Neural progenitor cell (in vitro differentiated cells): ENCODE measurements around the gene MOV10L1. TPM values are rescaled to one million over a fixed set of nuclear protein-coding genes. Genes with fewer than 3 reads are reported as not detected.

Experiments used
- DNase-seq: peaks from one replicate; pipeline ENCODE4 v3.0.0-alpha.2; 2016; ENCODE audit warnings: low spot score
- H2AFZ ChIP-seq: fragments of 200-600 bp; sonication (generic); replicated peaks from 2 replicates; pipeline ENCODE4 v1.6.1; 2016; ENCODE audit warnings: antibody characterized with exemption
- H3F3A ChIP-seq: fragments of 200-600 bp; sonication (generic); 2 replicates; pipeline ENCODE4 v1.6.1; 2016; ENCODE audit warnings: antibody characterized with exemption, low read depth
- H3K27ac ChIP-seq: fragments of 200-600 bp; sonication (generic); 2 replicates; pipeline ENCODE4 v1.5.1; 2016; ENCODE audit warnings: mild to moderate bottlenecking
- H3K27me3 ChIP-seq: fragments of 200-600 bp; sonication (generic); 2 replicates; pipeline ENCODE4 v1.6.1; 2016; ENCODE audit warnings: mild to moderate bottlenecking, moderate library complexity
- H3K36me3 ChIP-seq: fragments of 200-600 bp; sonication (generic); 2 replicates; pipeline ENCODE4 v1.5.1; 2016
- H3K4me1 ChIP-seq: fragments of 200-600 bp; sonication (generic); 2 replicates; pipeline ENCODE4 v1.6.1; 2016; ENCODE audit warnings: mixed run types
- H3K4me2 ChIP-seq: fragments of 200-600 bp; sonication (generic); 2 replicates; pipeline ENCODE4 v1.6.1; 2016
- H3K4me3 ChIP-seq: fragments of 200-600 bp; sonication (generic); 2 replicates; pipeline ENCODE4 v1.5.1; 2016
- H3K79me2 ChIP-seq: fragments of 200-600 bp; sonication (generic); 2 replicates; pipeline ENCODE4 v1.6.1; 2016; ENCODE audit warnings: low read depth
- H3K9ac ChIP-seq: fragments of 200-600 bp; sonication (generic); 2 replicates; pipeline ENCODE4 v1.6.1; 2016
- H3K9me3 ChIP-seq: fragments of 200-600 bp; sonication (generic); 2 replicates; pipeline ENCODE4 v1.5.1; 2016; ENCODE audit warnings: low read depth
- H4K20me1 ChIP-seq: fragments of 200-600 bp; sonication (generic); 2 replicates; pipeline ENCODE4 v1.6.1; 2016; ENCODE audit warnings: low read depth
- H3K27ac Mint-ChIP-seq: 3 replicates; pipeline ENCODE4 v1.8.0; 2021; ENCODE audit warnings: mixed read lengths
- H3K27me3 Mint-ChIP-seq: 2 replicates; pipeline ENCODE4 v1.8.0; 2022; ENCODE audit warnings: low read depth, mild to moderate bottlenecking, inconsistent platforms, moderate library complexity, mixed read lengths; ENCODE audit not compliant: insufficient read depth
- H3K36me3 Mint-ChIP-seq: 3 replicates; pipeline ENCODE4 v1.8.0; 2021; ENCODE audit warnings: mixed read lengths
- H3K4me1 Mint-ChIP-seq: 3 replicates; pipeline ENCODE4 v1.8.0; 2021; ENCODE audit warnings: mixed read lengths
- H3K4me3 Mint-ChIP-seq: 3 replicates; pipeline ENCODE4 v1.8.0; 2021; ENCODE audit warnings: mild to moderate bottlenecking, moderate library complexity, mixed read lengths
- H3K9me3 Mint-ChIP-seq: 3 replicates; pipeline ENCODE4 v1.8.0; 2020; ENCODE audit warnings: mixed read lengths
- CTCF ChIP-seq: fragments of 200-600 bp; sonication (generic); IDR thresholded peaks from 2 replicates; pipeline ENCODE4 v1.5.1; 2017; ENCODE audit warnings: antibody characterized with exemption, mild to moderate bottlenecking
- EZH2 ChIP-seq: fragments of 200-600 bp; sonication (generic); IDR thresholded peaks from 2 replicates; pipeline ENCODE4 v1.6.1; 2017; ENCODE audit warnings: antibody characterized with exemption, mild to moderate bottlenecking, moderate library complexity
- EZH2phosphoT487 ChIP-seq: fragments of 200-600 bp; sonication (generic); IDR thresholded peaks from 2 replicates; pipeline ENCODE4 v1.6.1; 2017; ENCODE audit warnings: antibody characterized with exemption
- total RNA-seq: library from RNA; depleted of rRNA; stranded (reverse); fragments of >200 nt; gene quantifications from 2 replicates; pipeline ENCODE4 v1.2.3, GENCODE V29; 2015; ENCODE audit warnings: low replicate concordance

MOV10L1 gene
- total RNA-seq, 1 donor from 2014 or later = not detected

DNA sequence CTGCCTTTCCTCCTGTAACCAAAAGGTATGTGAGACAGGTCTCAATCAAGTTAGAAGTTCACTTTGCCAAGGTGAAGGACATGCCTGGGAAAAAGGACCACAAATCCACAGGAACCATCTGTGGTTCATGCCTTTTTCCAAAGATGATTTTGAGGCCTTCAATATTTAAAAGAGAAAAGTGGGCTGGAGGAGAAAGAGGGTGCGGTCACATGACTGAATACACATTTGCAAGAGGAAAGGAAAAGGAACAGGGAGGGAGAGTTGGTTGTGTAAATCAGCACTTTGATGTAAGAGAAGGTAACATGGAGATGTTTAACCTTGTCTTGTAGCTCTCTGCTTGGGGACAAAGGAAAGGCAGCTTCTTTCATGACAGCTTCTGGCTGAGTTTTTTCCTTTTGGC is 21.2 kb downstream of the MOV10L1 start:
- TF ChIP-seq CTCF (no peak), EZH2 (no peak), EZH2phosphoT487 (no peak)
- H3F3A ChIP-seq = no peaks in the 10 kb centered on the region
- Mint-ChIP-seq H3K4me1 (peaks cover 10% of the 10 kb centered on the region), H3K36me3 (no peaks in the 10 kb centered on the region), H3K27me3 (no peaks in the 10 kb centered on the region), H3K27ac (no peak overlapping the region), H3K4me3 (no peak overlapping the region), H3K9me3 (no peaks in the 10 kb centered on the region)
- no peak overlapping the region for H2AFZ ChIP-seq
- no peak overlapping the region for H3K4me2 ChIP-seq
- no peak overlapping the region for H3K27ac ChIP-seq
- DNase-seq = no peak
- H3K79me2 ChIP-seq = no peaks in the 10 kb centered on the region
- peaks cover 6% of the 10 kb centered on the region for H3K4me1 ChIP-seq
- H3K36me3 ChIP-seq = no peaks in the 10 kb centered on the region
- no peaks in the 10 kb centered on the region for H4K20me1 ChIP-seq
- H3K4me3 ChIP-seq = no peak overlapping the region
- H3K9me3 ChIP-seq = no peaks in the 10 kb centered on the region
- no peak overlapping the region for H3K9ac ChIP-seq
- H3K27me3 ChIP-seq = no peaks in the 10 kb centered on the region

DNA sequence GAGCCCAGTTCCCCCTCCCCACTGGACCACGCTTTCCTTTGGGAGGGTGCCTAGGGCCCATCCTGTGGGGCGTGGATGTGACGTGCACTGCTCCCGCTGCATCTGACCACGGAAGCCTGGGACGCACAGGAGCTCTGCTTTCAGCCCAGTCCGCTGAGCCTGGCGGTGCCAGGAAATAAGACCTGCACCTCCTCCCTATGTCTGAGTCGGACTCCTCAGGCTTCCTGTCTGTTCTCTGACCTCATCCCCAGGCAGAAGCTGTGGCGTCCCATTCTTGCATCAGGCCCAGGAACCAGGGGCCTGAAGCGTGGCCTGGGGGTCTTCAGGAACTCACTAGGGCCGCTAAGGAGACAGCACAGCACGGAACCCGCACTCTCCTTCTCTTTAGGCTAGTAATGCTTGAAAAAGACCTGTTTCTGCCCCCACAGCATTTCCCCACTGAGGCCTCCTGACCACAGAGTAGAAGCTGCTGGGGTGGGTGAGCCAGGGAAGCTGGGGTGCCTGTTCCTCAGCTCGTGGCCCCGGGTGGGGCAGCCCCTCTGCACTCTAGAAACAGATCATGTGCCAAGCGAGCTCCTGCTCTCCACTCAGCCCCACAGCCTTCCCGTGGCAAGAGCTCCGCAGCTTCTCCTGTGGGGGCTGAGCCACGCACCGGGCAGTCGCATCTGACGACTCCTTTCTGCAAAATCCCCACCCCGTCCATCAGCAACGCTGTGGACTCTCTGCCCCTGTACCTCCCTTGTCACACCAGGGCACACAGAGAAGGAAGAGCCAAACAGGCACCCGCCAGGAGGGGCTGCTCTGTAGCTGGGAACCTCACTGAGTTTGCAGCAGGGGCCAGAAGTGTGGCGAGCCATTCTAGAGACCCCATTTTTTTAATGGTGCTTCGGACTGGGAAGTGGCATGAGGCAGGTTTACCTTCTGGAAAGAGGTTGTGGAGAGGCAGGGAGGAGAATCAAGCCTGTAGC is 22.6 kb downstream of the MOV10L1 start:
- H3K9me3 ChIP-seq = no peaks in the 10 kb centered on the region
- no peaks in the 10 kb centered on the region for H3K27me3 ChIP-seq
- H2AFZ ChIP-seq = no peak overlapping the region
- peaks cover 2% of the 10 kb centered on the region for H3K27me3 Mint-ChIP-seq
- H3K4me2 ChIP-seq = no peak overlapping the region
- DNase-seq = no peak
- peaks cover 10% of the 10 kb centered on the region for H3K4me1 Mint-ChIP-seq
- no peak overlapping the region for H3K4me3 Mint-ChIP-seq
- no peak overlapping the region for H3K9ac ChIP-seq
- H3K79me2 ChIP-seq = no peaks in the 10 kb centered on the region
- no peaks in the 10 kb centered on the region for H3K36me3 Mint-ChIP-seq
- no peaks in the 10 kb centered on the region for H3K9me3 Mint-ChIP-seq
- H3K4me1 ChIP-seq = peaks cover 6% of the 10 kb centered on the region
- H3K4me3 ChIP-seq = no peak overlapping the region
- TF ChIP-seq CTCF = no peak
- TF ChIP-seq EZH2phosphoT487 = no peak
- TF ChIP-seq EZH2 = no peak
- H3K36me3 ChIP-seq = no peaks in the 10 kb centered on the region
- H3K27ac ChIP-seq = no peak overlapping the region
- peak overlapping the region; percentile 62 for H3K27ac Mint-ChIP-seq
- H3F3A ChIP-seq = no peaks in the 10 kb centered on the region
- H4K20me1 ChIP-seq = no peaks in the 10 kb centered on the region

DNA sequence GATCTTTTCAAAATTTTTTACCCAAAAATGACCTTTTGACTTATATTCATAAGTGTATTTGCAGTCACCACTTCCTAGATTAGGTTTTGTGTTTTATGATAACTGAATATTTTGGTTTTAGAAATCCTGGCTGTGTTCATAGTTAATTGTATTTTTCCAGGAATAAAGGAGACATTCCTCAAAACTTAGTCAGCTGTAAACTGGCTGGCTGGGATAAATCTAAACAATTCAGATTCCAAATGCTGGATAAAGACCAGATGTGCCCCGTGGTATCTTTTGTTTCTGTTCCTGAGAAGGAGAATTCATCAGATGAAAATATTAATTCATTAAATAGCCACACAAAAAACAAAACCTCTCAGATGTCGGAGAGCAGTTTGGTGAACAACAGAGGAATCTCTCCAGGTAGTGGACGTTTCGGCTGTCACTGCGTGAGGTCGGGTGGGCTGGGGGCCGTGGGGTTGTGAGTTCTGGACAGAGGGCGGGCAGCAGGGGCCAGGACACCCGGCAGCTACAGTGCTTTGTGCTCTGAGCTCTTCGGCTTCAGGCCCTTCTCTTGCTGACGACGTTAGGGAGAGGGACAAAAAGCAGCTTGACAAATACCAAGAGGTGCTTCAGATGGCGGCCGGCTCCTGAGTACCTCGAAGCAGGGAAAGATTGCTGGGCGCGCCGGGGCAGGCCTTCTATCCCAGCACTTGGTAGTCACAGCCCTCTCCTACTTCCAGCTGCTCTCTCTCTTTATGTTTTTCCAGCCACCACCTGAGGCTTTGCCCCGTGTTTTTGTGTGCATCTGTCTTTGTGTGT is 24.6 kb downstream of the MOV10L1 start:
- no peaks in the 10 kb centered on the region for H3K9me3 Mint-ChIP-seq
- Histone ChIP-seq H3K4me3 (no peak overlapping the region), H3K4me1 (peaks cover 6% of the 10 kb centered on the region), H4K20me1 (no peaks in the 10 kb centered on the region), H3K4me2 (no peak overlapping the region), H3K9ac (no peak overlapping the region), H3K79me2 (no peaks in the 10 kb centered on the region), H3K27me3 (no peaks in the 10 kb centered on the region), H3F3A (no peaks in the 10 kb centered on the region), H3K36me3 (no peaks in the 10 kb centered on the region), H3K27ac (no peak overlapping the region), H3K9me3 (no peaks in the 10 kb centered on the region), H2AFZ (peak overlapping the region; percentile 86)
- H3K36me3 Mint-ChIP-seq = no peaks in the 10 kb centered on the region
- peaks cover 22% of the 10 kb centered on the region for H3K4me1 Mint-ChIP-seq
- DNase-seq = peak; percentile 21
- TF ChIP-seq EZH2 = no peak
- no peak for TF ChIP-seq CTCF
- TF ChIP-seq EZH2phosphoT487 = no peak
- H3K27ac Mint-ChIP-seq = peak overlapping the region; percentile 42
- peaks cover 2% of the 10 kb centered on the region for H3K27me3 Mint-ChIP-seq
- no peak overlapping the region for H3K4me3 Mint-ChIP-seq
